T follicular helper cell (primary cell): ENCODE measurements around the gene KANSL3.

Source experiments
- DNase-seq: peaks from one replicate; pipeline ENCODE4 v3.0.0-alpha.2; 2020; ENCODE audit warnings: low read depth

Gene KANSL3

GRCh38 chr2:96608469-96609455 is 29.4 kb downstream of the KANSL3 start:
- no peak for DNase-seq

- DNase-seq: no peak
Measured at GRCh38 chr2:96604104-96604503, 34.0 kb downstream of the KANSL3 start.

DNA sequence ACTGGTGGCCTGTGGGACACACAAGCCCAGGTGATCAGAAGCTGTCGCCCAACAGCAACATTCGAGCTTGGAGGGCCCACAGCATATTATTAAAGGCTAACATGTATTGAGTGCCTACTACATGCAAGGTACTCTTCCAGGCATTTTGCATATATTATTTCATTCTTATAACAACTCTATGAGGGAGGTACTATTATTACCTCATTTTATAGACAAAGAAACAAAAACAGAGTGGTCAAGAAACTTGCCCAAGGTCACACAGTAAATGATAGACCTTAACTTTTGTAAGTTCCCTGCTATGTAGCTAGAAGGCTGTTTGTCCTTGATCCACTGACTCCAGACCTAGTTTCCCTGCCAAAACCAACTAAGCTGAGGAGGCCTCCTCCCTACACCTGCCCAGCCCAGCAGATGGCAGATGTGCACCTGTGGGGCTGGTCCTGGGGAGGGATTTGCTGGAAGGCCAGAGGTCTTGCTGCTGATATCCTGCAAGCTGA is 35.7 kb downstream of the KANSL3 start:
- no peak for DNase-seq

DNA sequence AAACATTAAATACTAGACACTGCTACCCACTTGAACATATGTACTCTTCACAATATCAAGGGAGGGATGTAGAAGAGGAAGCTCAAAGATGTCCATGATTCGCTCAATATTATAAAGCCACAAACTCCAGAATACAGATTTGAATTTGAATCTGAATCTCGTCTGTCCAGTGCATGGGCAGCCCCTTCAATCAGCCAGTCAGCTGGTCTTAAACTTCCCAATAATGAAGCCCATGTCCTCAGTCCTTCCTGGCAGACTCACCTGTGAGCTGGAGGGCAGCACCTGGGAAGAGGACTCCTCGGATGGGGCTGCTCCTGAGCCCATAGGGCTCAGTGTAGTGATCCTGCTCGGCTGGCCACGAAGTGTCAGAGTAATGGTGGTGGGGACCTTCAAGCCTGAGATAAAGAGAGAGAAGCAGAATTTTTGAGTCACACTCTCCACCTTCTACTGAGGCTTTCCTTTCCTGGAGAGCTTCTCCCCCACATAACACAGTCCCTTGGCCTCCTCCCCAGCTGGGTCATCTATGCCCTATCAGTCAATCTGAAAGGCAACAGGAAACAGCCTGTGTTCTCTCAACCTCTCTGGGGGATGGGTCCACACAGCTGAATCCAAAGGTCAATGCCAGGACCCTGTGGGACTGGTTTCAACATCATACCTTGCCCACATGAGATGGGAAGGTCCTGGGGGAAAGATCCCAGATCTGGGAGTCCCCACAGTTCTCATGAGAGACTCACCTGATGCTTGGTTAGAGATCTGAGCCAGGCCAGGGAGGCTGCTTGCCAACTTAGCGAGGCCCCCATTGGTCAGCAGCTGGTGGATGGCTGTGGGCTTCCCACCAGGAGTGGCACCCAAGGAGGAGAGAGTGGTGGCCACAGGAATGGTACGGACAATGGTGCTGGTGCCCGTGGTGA is 36.5 kb downstream of the KANSL3 start:
- DNase-seq: no peak

DNA sequence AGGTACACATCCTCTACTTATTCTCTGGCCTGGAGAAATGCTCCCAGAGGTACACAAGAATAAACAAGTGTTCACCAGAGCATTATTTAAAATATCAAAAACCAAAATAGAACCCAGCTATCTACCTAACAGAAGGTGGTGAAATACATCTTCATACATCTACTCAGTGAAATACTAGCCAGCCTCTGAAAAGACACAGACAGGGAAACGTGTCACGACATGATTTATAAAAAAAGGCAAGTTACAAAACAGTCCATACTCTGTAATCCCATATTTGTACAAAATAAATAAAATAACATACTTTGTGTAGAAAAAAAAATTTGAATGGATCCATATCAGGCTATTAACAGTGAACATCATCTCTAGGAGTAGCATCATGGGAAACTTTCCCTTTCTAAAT is 38.2 kb downstream of the KANSL3 start:
- no peak for DNase-seq

DNA sequence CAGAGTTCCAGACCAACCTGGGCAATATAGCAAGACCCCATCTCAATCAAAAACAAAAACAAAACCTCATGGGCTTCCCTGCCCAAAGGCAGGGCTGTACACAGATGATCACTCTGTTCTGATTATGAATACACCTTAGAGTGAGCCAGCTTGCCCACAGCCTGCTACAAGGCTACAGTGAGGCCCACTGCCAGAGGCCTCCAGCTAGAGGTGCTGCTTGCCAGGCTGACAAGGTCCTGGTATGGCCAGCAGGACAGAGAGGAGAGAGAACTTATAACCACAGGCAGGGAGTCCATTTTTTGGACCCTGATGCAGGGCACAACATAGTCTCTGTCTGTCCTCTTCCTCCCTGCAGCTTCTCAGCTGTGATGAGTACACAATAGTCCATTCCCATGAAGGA is 41.5 kb downstream of the KANSL3 start:
- DNase-seq: no peak

- no peak for DNase-seq
Measured at GRCh38 chr2:96594691-96595152, 43.4 kb downstream of the KANSL3 start.

DNA sequence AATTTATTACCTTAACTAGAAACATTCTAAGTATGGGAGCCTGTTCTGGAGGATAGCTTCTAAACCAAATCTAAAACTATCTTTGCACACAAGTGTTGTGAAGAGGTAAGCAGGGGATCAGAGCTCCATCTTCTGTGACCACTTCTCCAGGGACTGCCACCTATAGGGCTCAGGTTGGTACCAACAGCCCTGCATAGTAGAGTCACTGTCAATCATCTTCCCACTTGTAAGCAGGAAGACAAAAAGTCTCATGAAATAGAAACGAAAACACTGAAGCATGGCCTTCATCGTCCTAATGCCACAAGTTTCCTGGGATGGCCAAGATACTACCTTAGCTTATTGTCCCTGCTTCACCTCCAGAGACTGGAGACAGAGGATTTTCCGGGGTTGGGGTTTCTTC is 43.8 kb downstream of the KANSL3 start:
- DNase-seq: no peak

GRCh38 chr2:96591494-96591893 is 46.6 kb downstream of the KANSL3 start:
- DNase-seq: no peak

DNA sequence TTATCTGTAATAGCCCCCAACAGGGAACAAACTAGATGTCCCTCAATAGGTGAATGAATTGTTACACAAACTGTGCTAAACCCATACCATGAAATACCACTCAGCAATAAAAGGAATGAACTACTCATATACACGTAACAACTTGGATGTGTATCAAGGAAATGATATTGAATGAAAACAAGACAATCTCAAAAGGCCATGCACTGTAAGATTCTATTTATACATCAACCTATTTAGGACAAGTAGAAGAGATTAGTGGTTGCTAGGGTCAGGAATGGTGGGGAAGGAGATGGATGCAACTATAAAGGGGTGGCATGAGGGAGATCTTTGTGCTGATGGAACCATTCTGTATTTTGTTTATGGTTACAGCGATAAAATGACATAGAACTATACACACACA is 47.1 kb downstream of the KANSL3 start:
- DNase-seq: no peak

DNA sequence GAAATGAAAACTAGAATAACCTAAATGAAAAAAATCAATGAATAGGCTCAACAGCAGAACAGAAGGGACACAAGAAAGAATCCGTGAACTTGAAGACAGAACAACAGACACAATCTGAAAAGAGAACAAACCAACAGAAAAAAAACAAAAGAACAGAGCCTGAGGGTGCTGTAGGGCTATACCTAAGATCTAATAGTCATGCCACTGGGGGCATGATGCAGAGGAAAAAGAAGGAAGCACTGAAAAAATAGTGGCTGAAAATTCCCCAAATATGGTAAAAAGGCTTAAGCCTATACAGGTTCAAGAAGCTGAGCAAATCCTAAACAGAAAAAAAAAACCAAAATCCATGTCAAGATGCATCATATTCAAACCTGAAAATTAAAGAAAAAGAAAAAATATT is 50.3 kb downstream of the KANSL3 start:
- DNase-seq: no peak

DNA sequence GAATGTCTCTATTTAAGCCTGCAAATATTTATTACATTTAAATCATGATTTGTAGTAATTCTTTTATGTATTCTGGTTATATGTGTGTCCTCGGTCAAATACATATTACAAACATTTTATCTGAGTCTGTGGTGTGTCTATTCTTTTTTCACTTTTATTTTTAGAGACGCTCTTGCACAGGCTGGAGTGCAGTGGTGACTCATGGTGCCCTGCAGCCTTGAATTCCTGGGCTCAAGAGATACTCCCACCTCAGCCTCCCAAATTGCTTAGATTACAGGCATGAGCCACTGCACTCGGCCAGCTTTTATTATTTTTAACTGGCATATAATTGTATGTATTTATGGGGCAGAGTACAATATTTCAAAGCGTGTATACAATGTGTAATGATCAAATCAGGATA is 54.1 kb downstream of the KANSL3 start:
- DNase-seq: no peak

GRCh38 chr2:96580771-96581170 is 57.3 kb downstream of the KANSL3 start:
- no peak for DNase-seq

DNA sequence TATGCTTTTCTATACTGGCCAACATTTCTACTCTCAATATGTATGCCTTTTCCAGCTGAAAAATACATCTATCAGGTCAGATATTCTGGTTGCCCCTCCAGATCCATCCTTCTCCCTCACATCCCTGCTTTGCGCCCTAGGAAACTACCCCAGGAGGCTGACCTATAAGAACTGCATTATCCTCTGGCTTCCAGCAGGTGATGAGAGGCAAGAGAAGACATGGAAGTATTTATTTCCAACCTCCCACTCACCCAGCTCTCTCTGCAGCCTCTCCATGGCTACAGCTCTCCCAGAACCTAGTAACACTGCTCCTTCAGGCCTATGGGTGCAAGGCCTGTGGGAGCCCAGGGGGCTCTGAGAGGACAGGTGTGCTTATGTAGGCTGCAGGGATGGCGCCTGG is 58.7 kb downstream of the KANSL3 start:
- DNase-seq: no peak

DNA sequence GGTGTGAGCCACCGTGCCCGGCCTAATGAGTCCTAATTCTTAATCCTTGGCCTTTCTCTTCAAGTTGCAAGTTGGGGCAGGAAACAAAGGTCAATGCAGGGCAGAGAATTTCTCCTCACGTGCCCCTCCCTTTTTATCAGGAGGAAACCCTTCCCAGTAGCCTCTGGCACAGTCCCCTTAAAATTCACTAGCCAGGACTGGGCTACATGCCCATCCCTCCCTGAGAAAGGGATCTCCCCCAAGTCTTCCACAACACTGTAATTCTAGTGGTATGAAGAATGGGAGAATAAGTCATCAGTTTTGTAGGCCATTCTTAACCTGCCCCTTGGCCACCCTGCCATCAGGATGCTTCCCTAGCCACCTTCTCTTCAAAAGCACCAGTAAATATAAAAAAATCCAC is 59.4 kb downstream of the KANSL3 start:
- no peak for DNase-seq

DNA sequence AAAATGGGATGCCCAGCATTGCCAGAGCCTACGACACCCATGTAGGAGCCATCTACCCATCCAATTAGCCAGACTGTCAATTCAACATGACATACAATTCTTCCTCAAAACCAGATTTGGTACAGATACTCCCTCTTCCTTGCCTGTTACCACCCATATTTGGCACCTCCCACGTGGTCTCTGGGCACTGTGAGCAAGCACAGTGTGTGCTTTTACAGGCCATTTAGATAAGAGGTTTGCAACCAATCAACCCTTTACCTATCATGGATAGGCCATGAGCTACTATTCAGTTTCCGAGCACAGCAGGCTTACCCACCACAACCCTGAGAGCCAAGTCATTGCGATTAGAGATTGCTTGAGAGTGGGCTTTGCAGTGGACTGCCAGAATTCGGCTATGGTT is 60.6 kb downstream of the KANSL3 start:
- no peak for DNase-seq

- no peak for DNase-seq
Measured at GRCh38 chr2:96575785-96576456, 62.2 kb downstream of the KANSL3 start.

DNA sequence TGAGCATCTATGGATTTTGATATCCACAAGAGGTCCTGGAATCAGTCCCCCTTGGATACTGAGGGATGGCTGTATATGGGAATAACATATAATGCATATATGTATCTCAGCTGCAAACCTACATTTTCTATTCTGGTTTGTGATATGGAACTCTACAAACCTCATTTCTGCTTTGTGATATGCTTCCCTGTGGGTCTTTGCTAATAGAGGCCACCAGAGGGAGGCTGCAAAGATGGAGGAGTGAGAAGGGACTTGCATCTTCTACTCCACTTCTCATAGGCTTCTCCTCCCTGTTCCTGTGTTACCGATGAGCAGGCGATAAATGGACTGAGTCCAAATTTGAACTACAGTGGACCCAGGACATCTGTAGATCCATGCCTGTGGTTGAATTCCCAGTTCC is 63.7 kb downstream of the KANSL3 start:
- DNase-seq: no peak

GRCh38 chr2:96568094-96568493 is 70.0 kb downstream of the KANSL3 start:
- no peak for DNase-seq

DNA sequence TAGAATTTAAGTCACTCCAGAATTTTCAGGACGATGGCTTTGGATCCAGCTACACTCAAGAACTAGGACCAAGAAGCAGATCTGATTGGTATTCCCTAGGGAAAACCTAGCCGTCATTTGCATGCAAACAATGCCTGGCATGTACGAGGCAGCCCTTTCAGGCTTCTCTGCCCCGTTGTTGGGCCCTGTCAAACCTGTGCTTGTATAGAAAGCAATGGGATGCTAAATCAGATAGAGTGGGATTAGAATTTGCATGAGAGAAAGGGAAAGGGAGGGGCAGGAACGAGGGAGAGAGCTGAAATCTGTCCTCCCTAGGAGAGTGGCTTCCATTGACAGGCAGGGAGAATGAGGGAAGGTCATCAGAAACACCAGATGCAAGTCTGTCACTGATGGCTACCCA is 73.0 kb downstream of the KANSL3 start:
- no peak for DNase-seq

DNA sequence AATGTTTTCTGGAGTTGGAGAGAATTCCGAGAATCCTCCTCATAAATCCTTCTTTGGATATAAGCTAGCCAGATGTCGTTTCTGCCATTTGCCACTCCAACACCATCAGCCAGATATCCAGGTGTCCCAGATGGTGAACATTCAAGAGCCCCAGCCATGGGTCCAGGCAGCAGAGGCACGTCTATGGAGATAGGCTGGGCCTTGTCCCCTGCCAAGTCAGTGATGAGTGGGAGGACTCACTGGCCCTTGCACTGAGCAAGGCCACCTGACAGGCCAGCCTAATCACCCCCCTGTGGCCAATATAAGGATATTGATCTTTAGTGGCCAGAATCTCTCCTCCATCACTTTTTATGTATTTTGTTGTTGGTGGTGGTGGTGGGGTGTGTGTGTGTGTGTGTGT is 73.5 kb downstream of the KANSL3 start:
- no peak for DNase-seq

- DNase-seq: no peak
Measured at GRCh38 chr2:96564026-96564425, 74.1 kb downstream of the KANSL3 start.
